Measurements from ENCODE around the gene TSBP1.

GRCh38 chr6:32252331-32253009 lies 119.2 kb downstream of the TSBP1 start:
- no peak for TF ChIP-seq EP300 (IDR thresholded peaks at IDR 0.05)
- no peak for TF ChIP-seq CTCF (IDR thresholded peaks at IDR 0.05)
- no peak for TF ChIP-seq POLR2A (IDR thresholded peaks at IDR 0.05)
